Heart left ventricle (tissue), 13 donors: ENCODE data around the gene GALNT10.

ENCODE experiments used
- CTCF ChIP-seq, 12 donors: fragments of 200-600 bp; sonication (generic) in 4 of 12; IDR thresholded peaks; one replicate each; pipeline versions ENCODE4 v1.5.0 to v1.8.0; 2018 to 2022; ENCODE audit warnings: antibody characterized with exemption in 12 of 12, mild to moderate bottlenecking in 5 of 12
- POLR2A ChIP-seq, 2 donors: fragments of 450-650 bp; IDR thresholded peaks; one replicate each; pipeline ENCODE4 v1.6.1; 2017; ENCODE audit warnings: antibody characterized with exemption in 2 of 2, mild to moderate bottlenecking in 2 of 2, moderate library complexity in 2 of 2
- donor health status: ischemic (EF 13 %, LVEDD 7.1; RV severe dilation, severe dysfunction).
- donor health status: DM: no; HTN: yes; CAD: no.
- donor health status: DM: no; HTN: no; CAD: no.
- donor health status: ischemic (EF 25% LVEDD 6.9; RV normal size, moderate dysfunction).
- donor health status: ischemic (EF 25% LVEDD 5.7; RV mildly dilated, moderate dysfunction).
- donor health status: ischemic (EF 35%, LVEDD 5.7; RV mildly dilated, moderate dysfunction).
- donor health status: nonischemic (EF 11% LVEDD 7.7; RV severe dilation, severe dysfunction).
- donor health status: DM: yes; HTN: yes; CAD: no.
- donor health status: PGD.
- donor health status: ischemic (EF 29% LVEDD 5.4; RV normal size, mild dysfunction).
- donor health status: nonischemic (EF 23%, LVEDD 6.1; RV moderate dilation, normal function).

GRCh38 chr5:154335065-154335448 is 144.5 kb downstream of the GALNT10 start:
- TF ChIP-seq CTCF (IDR thresholded peaks at IDR 0.05), result no peak
- TF ChIP-seq POLR2A (IDR thresholded peaks at IDR 0.05), result no peak
